ENCODE data around the gene ASIP. TPM values are rescaled to one million over a fixed set of nuclear protein-coding genes. Genes with fewer than 3 reads are reported as not detected.

The ASIP gene
- total RNA-seq, 1 experiment from 2014 or later = not detected

GRCh38 chr20:34274694-34275093 lies 33.5 kb downstream of the ASIP start:
- no peak overlapping the region for H3K27ac ChIP-seq (ENCODE audit: insufficient read length, low read depth, low read length)
- no peak for TF ChIP-seq CTCF (conservative IDR thresholded peaks at IDR 0.05)

More at GRCh38 chr20:34274694-34275093, 33.5 kb downstream of the ASIP start:
- Histone ChIP-seq H3K56ac (ENCODE audit: insufficient read length, low read depth, low read length) (no peak overlapping the region), H3K79me2 (ENCODE audit: insufficient read depth, low read length) (no peaks in the 10 kb centered on the region; the same call in 1 of the 2 replicates), H2BK120ac (ENCODE audit: low read depth, low read length, poor library complexity, severe bottlenecking) (no peak overlapping the region), H4K5ac (ENCODE audit: insufficient read length, low read depth, low read length) (no peak overlapping the region), H2AFZ (ENCODE audit: low read length) (no peak overlapping the region), H3K27me3 (ENCODE audit: insufficient read depth, low read length) (no peaks in the 10 kb centered on the region), H3K9me3 (ENCODE audit: control insufficient read depth, low read depth, low read length) (no peaks in the 10 kb centered on the region), H2BK15ac (ENCODE audit: low read depth, low read length) (no peak overlapping the region), H3K9ac (ENCODE audit: extremely low read depth, insufficient read length, low read length) (no peak overlapping the region), H4K8ac (replicated peaks; ENCODE audit: insufficient read length, low read depth, low read length) (no peak overlapping the region), H3K4ac (ENCODE audit: low read depth, low read length) (no peak overlapping the region), H2BK12ac (ENCODE audit: insufficient read length, low read depth, low read length) (no peak overlapping the region), H3K18ac (ENCODE audit: insufficient read length, low read depth, low read length) (no peak overlapping the region), H3K23me2 (ENCODE audit: insufficient read length, low read depth, low read length, poor library complexity, severe bottlenecking) (no peaks in the 10 kb centered on the region), H2AK5ac (ENCODE audit: insufficient read length, low read length) (no peak overlapping the region), H3T11ph (ENCODE audit: low read length) (no peak overlapping the region), H2BK5ac (ENCODE audit: insufficient read length, low read length) (no peak overlapping the region), H4K20me1 (ENCODE audit: control insufficient read depth, insufficient read depth, insufficient read length) (no peaks in the 10 kb centered on the region), H3K14ac (ENCODE audit: insufficient read depth, low read length) (no peak overlapping the region), H3K79me1 (ENCODE audit: insufficient read depth, low read depth, low read length, poor library complexity, severe bottlenecking) (no peaks in the 10 kb centered on the region), H4K91ac (ENCODE audit: insufficient read length, low read depth, low read length) (no peak overlapping the region), H3K4me2 (ENCODE audit: insufficient read depth, insufficient read length, low read length) (no peak overlapping the region), H3K4me1 (ENCODE audit: insufficient read depth, low read length) (no peaks in the 10 kb centered on the region), H3K23ac (ENCODE audit: insufficient read length, low read depth, low read length) (no peak overlapping the region), H2BK20ac (ENCODE audit: low read depth, low read length, poor library complexity, severe bottlenecking) (no peak overlapping the region)
- H3K27me3 Mint-ChIP-seq (ENCODE audit: low read depth) = peaks cover under 1% of the 10 kb centered on the region; the same call in 1 of the 2 replicates
- no peak for DNase-seq
- no peak overlapping the region for H3K4me3 Mint-ChIP-seq
- H3K4me1 Mint-ChIP-seq = peaks cover 0 to 3% of the 10 kb centered on the region in 2 experiments; a peak in 1 of 4 replicates
- H3K9me3 Mint-ChIP-seq = no peaks in the 10 kb centered on the region
- no peak overlapping the region for H3K27ac Mint-ChIP-seq
- no CpG with 5 or more reads among the region's 7 CpGs for WGBS (ENCODE audit: extremely low coverage, insufficient read length, low lambda C conversion rate)
- H3K36me3 Mint-ChIP-seq (ENCODE audit: insufficient read depth in 1 of 3, low read depth in 3 of 3) = peaks cover 28 to 93% (median 51%) of the 10 kb centered on the region in 3 experiments; a peak in 6 of 7 replicates

All from H9 (cell line).